RWPE2 (cell line): ENCODE measurements around the gene MED16.
A peak's percentile ranks its signal among the peaks of the same experiment; 100 is the strongest.

ENCODE experiments used
- ATAC-seq: fragments of 200-7000 bp; cut with Tn5 transposase; 3 replicates; pipeline ENCODE4 v1.9.1; 2021; ENCODE audit warnings: low read depth
- DNase-seq: peaks from one replicate; pipeline ENCODE4 v3.0.0-alpha.2; 2020; ENCODE audit warnings: low spot score
- H3K27ac ChIP-seq: fragments of 450-650 bp; 2 replicates; pipeline ENCODE4 v1.5.1; 2017; ENCODE audit warnings: mild to moderate bottlenecking; ENCODE audit not compliant: poor library complexity, severe bottlenecking
- H3K27me3 ChIP-seq: fragments of 250-450 bp; sonication (Bioruptor Pico); 2 replicates; pipeline ENCODE4 v1.5.1; 2021; ENCODE audit warnings: mild to moderate bottlenecking, moderate library complexity; ENCODE audit not compliant: insufficient read depth, poor library complexity, severe bottlenecking
- H3K36me3 ChIP-seq: fragments of 250-450 bp; sonication (Bioruptor Pico); 2 replicates; pipeline ENCODE4 v1.5.1; 2020; ENCODE audit warnings: low read depth, mild to moderate bottlenecking, moderate library complexity
- H3K4me1 ChIP-seq: fragments of 250-450 bp; sonication (Bioruptor Pico); 2 replicates; pipeline ENCODE4 v1.5.1; 2021; ENCODE audit warnings: mild to moderate bottlenecking, moderate library complexity; ENCODE audit not compliant: insufficient read depth, poor library complexity, severe bottlenecking
- H3K4me3 ChIP-seq: fragments of 250-450 bp; sonication (Bioruptor Pico); 2 replicates; pipeline ENCODE4 v1.5.1; 2021; ENCODE audit warnings: mild to moderate bottlenecking, moderate library complexity; ENCODE audit not compliant: severe bottlenecking
- H3K9me3 ChIP-seq: fragments of 250-450 bp; sonication (Bioruptor Pico); 2 replicates; pipeline ENCODE4 v1.5.1; 2021; ENCODE audit warnings: mild to moderate bottlenecking, moderate library complexity; ENCODE audit not compliant: severe bottlenecking
- CTCF ChIP-seq: fragments of 450-650 bp; IDR thresholded peaks from one replicate; pipeline ENCODE4 v1.5.1; 2017; ENCODE audit warnings: mild to moderate bottlenecking, moderate library complexity; ENCODE audit not compliant: poor library complexity, severe bottlenecking

Gene MED16

GRCh38 chr19:934865-935479 is 42.0 kb upstream of the MED16 start:
- Histone ChIP-seq H3K27me3 (no peaks in the 10 kb centered on the region), H3K27ac (peak overlapping the region; percentile 34), H3K9me3 (no peaks in the 10 kb centered on the region), H3K36me3 (peaks cover 4% of the 10 kb centered on the region; the same call in 1 of the 2 replicates), H3K4me1 (peaks cover 13% of the 10 kb centered on the region), H3K4me3 (no peak overlapping the region)
- ATAC-seq (peak; percentile 60), DNase-seq (no peak)
- TF ChIP-seq CTCF, result no peak

- H3K27ac ChIP-seq, result peak overlapping the region; percentile 34
- H3K36me3 ChIP-seq, result peaks cover 4% of the 10 kb centered on the region; the same call in 1 of the 2 replicates
Observed at GRCh38 chr19:934197-934840, 41.3 kb upstream of the MED16 start.

GRCh38 chr19:933553-933882 is 40.5 kb upstream of the MED16 start:
- TF ChIP-seq CTCF, result no peak
- H3K36me3 ChIP-seq, result peaks cover 4% of the 10 kb centered on the region; the same call in 1 of the 2 replicates
- H3K4me1 ChIP-seq, result peaks cover 13% of the 10 kb centered on the region
- no peaks in the 10 kb centered on the region for H3K27me3 ChIP-seq
- no peak for ATAC-seq
- no peaks in the 10 kb centered on the region for H3K9me3 ChIP-seq
- H3K27ac ChIP-seq, result peak overlapping the region; percentile 26
- no peak overlapping the region for H3K4me3 ChIP-seq
- DNase-seq, result no peak

More at GRCh38 chr19:934197-934840, 41.3 kb upstream of the MED16 start:
- H3K4me3 ChIP-seq, result no peak overlapping the region
- H3K4me1 ChIP-seq, result peaks cover 13% of the 10 kb centered on the region
- TF ChIP-seq CTCF, result no peak
- ATAC-seq, result no peak
- DNase-seq, result no peak
- no peaks in the 10 kb centered on the region for H3K27me3 ChIP-seq
- H3K9me3 ChIP-seq, result no peaks in the 10 kb centered on the region

GRCh38 chr19:932648-933552 is 39.9 kb upstream of the MED16 start:
- Histone ChIP-seq H3K9me3 (no peaks in the 10 kb centered on the region), H3K27me3 (no peaks in the 10 kb centered on the region), H3K4me1 (peaks cover 13% of the 10 kb centered on the region), H3K27ac (peak overlapping the region; percentile 26), H3K36me3 (peaks cover 4% of the 10 kb centered on the region; the same call in 1 of the 2 replicates), H3K4me3 (no peak overlapping the region)
- peak; percentile 8 for TF ChIP-seq CTCF
- DNase-seq (peak; percentile 85), ATAC-seq (peak; percentile 90)
